Uterus (tissue), 4 donors: ENCODE results near the gene CST5. TPM values are rescaled to one million over a fixed set of nuclear protein-coding genes. Genes with fewer than 3 reads are reported as not detected.

Experiments
- DNase-seq, 2 donors: peaks; one replicate each; pipeline ENCODE4 v3.0.0-alpha.2; 2019 to 2020
- H3K27ac ChIP-seq, 2 donors: fragments of 200-600 bp; sonication (generic); 1 replicate in 1 of 2; 2 replicates in 1 of 2; pipeline ENCODE4 v1.5.1; 2016 to 2018
- H3K27me3 ChIP-seq, 2 donors: fragments of 200-600 bp; sonication (generic); one replicate each; pipeline ENCODE4 v1.5.1; 2018 to 2019; ENCODE audit warnings: control low read depth in 1 of 2
- H3K36me3 ChIP-seq, 2 donors: fragments of 200-600 bp; sonication (generic); one replicate each; pipeline ENCODE4 v1.5.1; 2019; ENCODE audit warnings: control low read depth in 1 of 2
- H3K4me1 ChIP-seq, 2 donors: fragments of 200-600 bp; sonication (generic); one replicate each; pipeline ENCODE4 v1.5.1; 2018 to 2019; ENCODE audit warnings: control low read depth in 1 of 2
- H3K4me3 ChIP-seq, 2 donors: fragments of 200-600 bp; sonication (generic); 1 replicate in 1 of 2; 2 replicates in 1 of 2; pipeline ENCODE4 v1.5.1; 2018 to 2019; ENCODE audit warnings: mild to moderate bottlenecking in 1 of 2
- H3K9me3 ChIP-seq, 2 donors: fragments of 200-600 bp; sonication (generic); one replicate each; pipeline ENCODE4 v1.5.1; 2019; ENCODE audit warnings: control low read depth in 1 of 2
- CTCF ChIP-seq, 4 experiments: fragments of 200-600 bp in 2 of 4; fragments of 450-650 bp in 2 of 4; sonication (generic) in 2 of 4; IDR thresholded peaks; one replicate each; pipeline ENCODE4 v1.5.1; 2016 to 2019; ENCODE audit warnings: antibody characterized with exemption in 4 of 4, mild to moderate bottlenecking in 2 of 4, moderate library complexity in 1 of 4
- POLR2A ChIP-seq, 2 donors: fragments of 450-650 bp; IDR thresholded peaks; one replicate each; pipeline ENCODE4 v1.6.1; 2016; ENCODE audit warnings: antibody characterized with exemption in 2 of 2, mild to moderate bottlenecking in 1 of 2, moderate library complexity in 1 of 2
- intact Hi-C: fragments of 100-400 bp; cut with DNase I; formaldehyde crosslinking; loops from one replicate; pipeline ENCODE4 v1.15.1; 2023; ENCODE audit warnings: low total_unique reads
- total RNA-seq, 4 donors: library from RNA; depleted of rRNA in 3 of 4; stranded (reverse); fragments of >200 nt in 3 of 4; gene quantifications; one replicate each; pipeline versions ENCODE4 v1.1.0 to v1.2.4, GENCODE V29; 2014 to 2023
- donor health status: DM: yes; HTN: yes; CAD: no.

Gene CST5
- total RNA-seq, 4 donors from 2014 or later = not detected

- Histone ChIP-seq H3K27ac (no peak overlapping the region), H3K4me1 (no peaks in the 10 kb centered on the region), H3K9me3 (no peaks in the 10 kb centered on the region), H3K27me3 (no peaks in the 10 kb centered on the region), H3K36me3 (no peaks in the 10 kb centered on the region), H3K4me3 (no peak overlapping the region)
- intact Hi-C loops = no loop called here
- peak in 2 of 4 experiments; percentile 36 to 37 for TF ChIP-seq CTCF (IDR thresholded peaks at IDR 0.05)
- TF ChIP-seq POLR2A (IDR thresholded peaks at IDR 0.05) = no peak
- DNase-seq = no peak
These were observed 10.2 kb upstream of the CST5 start for GRCh38 chr20:23889775-23890187.

- Histone ChIP-seq H3K27ac (no peak overlapping the region), H3K27me3 (no peaks in the 10 kb centered on the region), H3K4me3 (no peak overlapping the region), H3K9me3 (no peaks in the 10 kb centered on the region), H3K36me3 (no peaks in the 10 kb centered on the region), H3K4me1 (no peaks in the 10 kb centered on the region)
- DNase-seq = no peak
- TF ChIP-seq POLR2A (IDR thresholded peaks at IDR 0.05) = no peak
- no peak for TF ChIP-seq CTCF (IDR thresholded peaks at IDR 0.05)
- intact Hi-C loops = no loop called here
These were observed 8.3 kb upstream of the CST5 start for GRCh38 chr20:23887856-23888255.

- intact Hi-C loops = no loop called here
- Histone ChIP-seq H3K27ac (no peak overlapping the region), H3K4me3 (no peak overlapping the region), H3K9me3 (no peaks in the 10 kb centered on the region), H3K27me3 (no peaks in the 10 kb centered on the region), H3K4me1 (no peaks in the 10 kb centered on the region), H3K36me3 (no peaks in the 10 kb centered on the region)
- TF ChIP-seq CTCF (IDR thresholded peaks at IDR 0.05) = no peak
- no peak for TF ChIP-seq POLR2A (IDR thresholded peaks at IDR 0.05)
- DNase-seq = no peak
These were observed 5.2 kb upstream of the CST5 start for GRCh38 chr20:23884771-23885162.

DNA sequence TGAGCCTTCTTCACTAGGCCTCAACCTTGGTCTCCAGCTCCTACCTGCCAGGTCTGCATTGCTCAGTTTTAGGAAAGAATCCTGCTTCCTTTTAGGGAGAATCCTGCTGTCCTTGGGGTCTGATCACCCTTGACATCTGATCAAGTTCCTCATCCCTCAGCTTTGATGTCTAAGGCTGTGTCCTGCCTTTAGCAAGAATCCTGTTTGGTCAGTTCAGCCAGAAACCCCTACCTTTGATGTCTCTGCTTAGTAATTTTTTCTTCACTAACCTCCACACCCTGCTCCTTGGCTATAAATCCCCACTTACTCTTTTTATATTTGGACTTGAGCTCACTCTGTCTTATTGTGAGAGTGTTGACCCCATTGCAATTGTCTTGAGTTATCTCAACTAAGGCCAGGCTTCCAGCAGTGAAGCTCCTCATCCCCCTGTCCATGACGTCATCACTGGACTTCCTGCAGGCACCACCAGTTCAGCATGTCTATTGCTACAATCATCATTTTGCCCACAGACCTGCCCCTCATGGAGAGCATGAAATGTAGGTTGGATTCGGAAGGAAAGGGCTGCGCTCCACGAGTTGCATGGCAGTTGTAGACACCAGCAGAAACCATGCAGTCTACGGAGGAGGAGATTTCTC is 4.7 kb upstream of the CST5 start:
- Histone ChIP-seq H3K36me3 (no peaks in the 10 kb centered on the region), H3K4me3 (no peak overlapping the region), H3K4me1 (no peaks in the 10 kb centered on the region), H3K27ac (no peak overlapping the region), H3K27me3 (no peaks in the 10 kb centered on the region), H3K9me3 (no peaks in the 10 kb centered on the region)
- DNase-seq = no peak
- TF ChIP-seq POLR2A (IDR thresholded peaks at IDR 0.05) (no peak), CTCF (IDR thresholded peaks at IDR 0.05) (no peak)
- intact Hi-C loops = no loop called here

DNA sequence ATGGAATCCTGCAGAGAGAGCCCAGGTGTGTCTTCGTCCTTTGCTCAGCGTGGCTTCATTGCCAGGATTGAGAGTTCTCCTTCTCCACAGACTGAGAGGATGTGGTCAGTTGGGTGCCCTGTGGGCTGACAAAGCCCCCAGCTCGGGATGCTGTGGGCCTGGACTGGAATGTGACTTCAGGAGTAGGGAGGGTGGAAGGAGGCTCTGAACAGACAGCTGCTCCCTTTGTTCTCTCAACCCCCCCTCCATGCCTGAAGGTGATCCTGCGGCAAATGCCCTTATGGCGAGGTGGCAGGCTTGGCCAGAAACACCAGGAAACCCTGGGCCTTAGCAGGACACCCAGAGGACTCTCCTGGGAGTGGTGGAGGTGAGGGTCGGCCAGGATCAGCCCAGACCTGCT is 1.8 kb upstream of the CST5 start:
- Histone ChIP-seq H3K4me3 (no peak overlapping the region), H3K27ac (no peak overlapping the region), H3K27me3 (no peaks in the 10 kb centered on the region), H3K36me3 (no peaks in the 10 kb centered on the region), H3K9me3 (no peaks in the 10 kb centered on the region), H3K4me1 (no peaks in the 10 kb centered on the region)
- DNase-seq = no peak
- intact Hi-C loops = no loop called here
- no peak for TF ChIP-seq POLR2A (IDR thresholded peaks at IDR 0.05)

GRCh38 chr20:23880417-23880816 is 869 bp upstream of the CST5 start:
- Histone ChIP-seq H3K4me3 (no peak overlapping the region), H3K9me3 (no peaks in the 10 kb centered on the region), H3K4me1 (no peaks in the 10 kb centered on the region), H3K27ac (no peak overlapping the region), H3K27me3 (no peaks in the 10 kb centered on the region), H3K36me3 (no peaks in the 10 kb centered on the region)
- no peak for DNase-seq
- intact Hi-C loops = no loop called here
- TF ChIP-seq POLR2A (IDR thresholded peaks at IDR 0.05) (no peak), CTCF (IDR thresholded peaks at IDR 0.05) (no peak)
